GM21737 (cell line): ENCODE measurements around the gene SLC22A17.

Experiments
- ATAC-seq: cut with Tn5 transposase; IDR thresholded peaks from one replicate; pipeline ENCODE4 v1.9.1; 2021; ENCODE audit warnings: mild to moderate bottlenecking, moderate library complexity; ENCODE audit not compliant: unreplicated experiment

SLC22A17 gene

DNA sequence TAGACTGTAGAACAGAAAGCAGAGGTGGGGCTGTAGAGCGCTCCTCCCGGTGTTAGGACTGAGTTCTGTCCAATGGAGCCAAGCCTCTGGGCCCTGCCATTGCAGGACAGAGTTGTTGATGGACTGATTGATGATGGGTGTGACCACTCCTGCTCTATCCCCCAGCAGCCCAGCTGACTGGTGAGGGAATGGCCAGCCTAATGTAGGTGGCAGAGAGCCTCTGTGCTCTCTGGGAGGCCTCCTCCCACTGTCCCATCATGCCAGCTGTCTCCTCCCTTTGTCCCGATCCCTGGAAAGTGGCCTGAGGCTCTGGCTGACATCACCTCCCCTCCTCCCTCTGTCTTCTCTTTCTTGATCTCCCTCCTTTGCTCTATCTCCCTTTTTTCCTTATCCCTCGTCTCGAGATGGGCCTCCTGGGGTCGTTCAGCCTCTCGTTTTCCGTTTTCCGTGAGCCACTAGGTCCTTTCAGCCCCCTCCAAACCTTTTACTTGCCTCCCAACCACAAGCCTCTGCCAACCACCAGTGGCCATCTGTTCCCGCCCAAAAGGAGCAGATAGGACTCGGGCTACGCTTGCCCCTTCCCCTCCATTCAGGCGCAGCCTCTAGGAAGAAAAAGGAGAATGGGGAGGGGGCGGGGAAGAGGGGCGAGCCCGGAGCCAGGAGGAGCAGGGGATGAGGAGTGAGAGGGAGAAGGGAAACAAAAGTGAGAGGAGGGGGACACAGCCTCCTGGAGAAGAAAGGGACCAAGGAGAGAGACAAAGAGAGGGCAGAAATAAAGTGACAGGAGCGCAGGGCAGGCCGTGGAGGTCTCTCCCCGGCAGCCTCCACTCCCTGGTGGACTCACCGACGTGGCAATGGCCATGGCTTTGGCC, 11.7 kb upstream of the SLC22A17 start:
- no peak for ATAC-seq

DNA sequence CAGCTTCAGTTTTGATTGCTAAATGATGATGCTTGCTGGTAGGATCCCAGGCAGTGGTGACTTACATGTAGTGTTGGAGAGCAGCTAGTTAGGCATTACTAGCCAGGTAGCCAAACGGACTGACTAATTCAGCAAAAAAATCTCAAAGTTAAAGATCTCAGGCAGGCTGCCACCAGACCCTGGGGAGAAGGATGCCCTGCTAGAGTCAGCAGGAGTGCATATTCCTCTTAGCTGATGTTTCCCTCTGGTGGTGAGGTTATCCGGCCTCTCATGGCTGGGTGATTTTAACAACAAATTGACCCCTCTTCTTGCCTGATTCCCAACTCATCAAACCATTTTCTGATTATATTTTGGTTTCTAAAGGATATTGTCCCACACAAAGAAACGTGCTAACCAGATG, 9.5 kb upstream of the SLC22A17 start:
- ATAC-seq = no peak

DNA sequence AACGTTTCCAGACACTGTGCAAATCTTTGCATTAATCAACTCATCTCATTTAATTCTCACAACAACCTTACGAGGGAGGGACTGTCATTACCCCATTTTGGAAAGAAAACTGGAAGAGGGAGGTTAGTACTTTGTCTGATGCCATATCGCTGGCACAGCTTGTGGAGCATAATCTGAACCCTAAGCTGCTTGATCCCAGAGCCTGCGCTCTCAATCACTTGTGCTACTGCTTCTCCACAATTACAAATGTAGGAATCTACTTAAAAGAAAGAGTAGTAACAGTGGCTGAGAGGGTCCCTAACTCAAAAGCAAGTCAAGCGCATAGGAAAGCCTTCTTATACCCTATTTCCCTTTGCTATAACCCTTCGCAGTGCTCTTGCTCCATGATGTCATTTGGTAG, 9.1 kb upstream of the SLC22A17 start:
- no peak for ATAC-seq

DNA sequence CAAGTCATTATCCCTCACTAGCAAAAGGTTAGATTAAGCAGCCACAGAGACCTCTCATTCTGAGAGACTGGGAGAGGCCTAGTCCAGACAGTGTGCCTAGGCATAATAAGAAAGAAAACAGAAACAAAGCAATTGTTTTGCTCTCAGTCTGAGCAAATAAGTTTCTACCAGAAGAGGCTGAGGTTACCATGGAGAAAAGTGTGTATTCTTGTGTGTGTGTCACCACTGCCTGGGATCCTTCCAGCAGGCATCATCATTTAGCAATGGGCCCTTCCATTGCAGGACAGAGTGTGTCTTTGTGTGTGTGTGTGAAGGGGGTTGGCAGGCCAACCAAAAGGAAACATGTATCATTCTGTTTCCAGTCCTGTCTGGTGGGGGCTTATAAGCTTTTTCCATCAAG, 8.6 kb upstream of the SLC22A17 start:
- no peak for ATAC-seq

DNA sequence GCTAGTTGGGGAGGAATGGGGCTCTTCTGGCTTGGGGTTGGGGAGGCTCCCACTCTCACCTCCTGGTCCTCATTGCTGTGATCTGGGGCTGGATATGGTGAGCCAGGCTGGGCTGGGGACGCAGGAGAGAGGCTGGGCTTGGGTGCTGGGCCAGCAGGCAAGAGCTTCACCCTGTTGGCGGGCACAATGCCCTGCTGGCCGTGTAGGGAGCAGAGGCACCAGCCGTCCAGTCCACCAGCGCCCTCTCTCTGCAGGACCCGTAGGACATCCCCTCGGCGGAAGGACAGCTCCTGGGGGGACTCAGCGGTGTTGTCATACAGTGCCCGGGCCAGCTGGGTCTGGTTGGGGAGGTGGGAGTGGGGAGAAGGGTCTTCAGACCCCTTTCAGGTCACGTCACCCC, 7.8 kb upstream of the SLC22A17 start:
- ATAC-seq = no peak

DNA sequence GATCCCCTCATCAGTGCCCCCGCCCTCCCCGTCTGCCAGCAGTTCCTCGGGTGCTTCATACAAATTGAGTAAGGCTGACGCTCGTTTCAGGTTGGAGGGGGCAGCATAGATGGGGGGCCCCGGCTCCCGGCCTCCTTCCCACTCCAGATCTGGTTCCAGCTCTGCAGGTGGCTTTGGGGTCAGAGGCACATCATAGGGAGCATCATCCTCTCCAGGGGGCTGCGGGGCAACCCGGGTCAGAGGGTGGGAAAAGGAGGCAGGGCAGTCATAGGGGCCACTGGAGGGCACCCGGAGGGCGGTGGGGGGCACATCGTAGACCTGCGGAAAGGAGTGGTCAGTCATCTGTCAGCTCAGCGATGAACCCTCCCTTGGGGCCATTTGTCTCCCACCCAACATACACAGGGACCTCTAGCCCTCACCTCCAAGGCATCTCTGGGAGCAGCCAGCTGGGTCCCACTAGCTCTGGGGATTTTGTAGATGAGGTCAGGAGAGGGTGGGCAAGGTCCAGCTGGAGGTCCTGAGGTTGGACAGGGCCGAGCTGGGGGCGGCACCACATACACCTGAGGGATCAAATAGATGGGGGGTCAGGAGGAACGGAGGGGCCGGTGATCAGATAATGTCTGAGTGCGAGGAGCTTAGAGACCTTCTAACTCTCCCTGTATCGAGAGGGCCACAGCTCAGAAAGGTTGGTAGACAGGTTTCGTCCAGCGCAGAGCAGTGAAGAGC, 7.2 kb upstream of the SLC22A17 start:
- no peak for ATAC-seq

DNA sequence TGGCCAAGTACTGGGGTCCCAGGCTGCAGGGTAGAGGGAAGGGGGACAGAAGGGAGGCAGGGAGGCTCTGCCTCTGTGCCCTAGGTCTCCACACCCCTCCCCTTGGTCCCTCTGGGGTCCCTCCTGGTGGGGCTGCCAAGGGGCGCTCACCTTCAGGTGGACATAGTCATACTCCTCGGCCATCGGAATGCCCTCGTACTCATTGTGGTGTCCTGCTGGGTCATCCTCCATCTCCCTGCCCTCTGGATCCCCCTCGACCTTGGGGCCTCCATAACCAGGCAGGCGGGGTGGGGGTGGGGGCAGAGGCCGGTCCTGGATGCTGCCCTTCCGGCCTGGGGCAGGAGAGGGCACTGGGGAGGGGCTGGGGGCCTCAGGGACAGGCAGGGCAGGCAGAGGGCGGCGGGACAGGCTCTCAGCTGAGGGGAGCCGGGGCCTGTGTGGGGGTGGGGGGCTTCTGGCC, 6.5 kb upstream of the SLC22A17 start:
- no peak for ATAC-seq

DNA sequence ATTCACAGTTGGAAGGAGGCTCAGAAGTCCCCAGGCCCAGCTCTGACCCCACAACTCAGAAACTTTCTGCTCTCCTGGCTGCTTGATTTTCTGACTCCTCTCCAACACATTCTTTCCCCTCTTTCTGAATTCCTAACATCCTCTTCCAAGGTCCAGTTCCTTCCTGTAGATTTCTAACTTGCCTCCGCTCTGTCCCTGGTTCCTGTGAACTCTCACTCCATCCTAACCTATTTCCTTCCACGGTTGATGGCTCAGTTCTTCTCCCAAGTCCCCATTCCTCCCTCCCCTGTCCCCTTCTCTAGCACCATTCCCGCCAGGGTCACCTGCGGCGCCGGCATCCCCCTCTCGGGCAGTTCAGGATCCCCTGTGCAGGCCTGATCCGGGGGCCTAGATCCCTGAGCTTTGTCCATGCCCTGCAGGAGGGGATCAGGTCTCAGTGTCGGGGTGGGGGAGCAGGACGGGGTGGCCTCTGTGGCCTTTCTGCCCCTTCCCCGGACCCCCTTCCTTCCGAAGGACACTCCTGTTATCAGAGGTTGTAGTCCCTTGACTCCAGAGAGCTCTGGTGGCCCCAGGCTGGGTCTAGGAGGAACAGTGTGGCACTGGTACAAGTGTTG, 6.0 kb upstream of the SLC22A17 start:
- ATAC-seq = no peak

DNA sequence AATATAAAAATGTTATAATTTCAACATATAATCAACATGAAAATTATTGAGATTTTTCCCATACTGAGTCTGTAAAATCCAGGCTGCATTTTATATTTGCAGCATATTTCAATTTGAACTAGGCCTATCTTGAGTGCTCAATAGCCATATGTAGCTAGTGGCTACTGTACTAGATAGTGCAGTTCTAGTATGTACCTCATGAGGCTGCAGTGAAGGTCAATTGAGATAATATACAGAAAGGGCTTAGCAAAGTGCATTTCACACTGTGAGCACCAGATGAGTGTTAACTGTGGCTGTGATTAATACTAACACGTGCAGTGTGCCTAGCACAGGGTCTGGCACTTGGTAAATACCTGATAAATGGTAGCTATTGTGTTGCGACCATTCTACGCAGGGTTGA, 5.4 kb upstream of the SLC22A17 start:
- ATAC-seq = no peak

DNA sequence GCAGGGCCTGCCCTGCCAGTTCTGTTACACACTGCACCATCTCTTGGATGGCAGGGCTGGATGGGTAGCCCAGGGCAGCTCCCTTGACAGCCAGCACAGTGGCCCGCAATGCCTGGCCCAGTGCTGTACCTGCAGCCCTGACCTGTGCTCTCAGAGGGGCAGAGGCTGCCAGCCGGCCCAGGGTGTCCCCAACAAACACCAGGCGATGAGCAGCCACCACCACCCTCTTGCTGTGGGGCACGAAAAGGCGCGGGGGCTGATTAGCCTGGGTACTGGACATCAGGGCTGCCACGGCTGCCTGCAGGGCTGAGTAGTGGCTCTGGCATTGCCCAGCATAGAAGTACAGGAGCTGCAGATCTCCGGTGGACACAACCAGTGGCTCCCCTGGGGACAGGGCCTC, 4.6 kb upstream of the SLC22A17 start:
- ATAC-seq = no peak

DNA sequence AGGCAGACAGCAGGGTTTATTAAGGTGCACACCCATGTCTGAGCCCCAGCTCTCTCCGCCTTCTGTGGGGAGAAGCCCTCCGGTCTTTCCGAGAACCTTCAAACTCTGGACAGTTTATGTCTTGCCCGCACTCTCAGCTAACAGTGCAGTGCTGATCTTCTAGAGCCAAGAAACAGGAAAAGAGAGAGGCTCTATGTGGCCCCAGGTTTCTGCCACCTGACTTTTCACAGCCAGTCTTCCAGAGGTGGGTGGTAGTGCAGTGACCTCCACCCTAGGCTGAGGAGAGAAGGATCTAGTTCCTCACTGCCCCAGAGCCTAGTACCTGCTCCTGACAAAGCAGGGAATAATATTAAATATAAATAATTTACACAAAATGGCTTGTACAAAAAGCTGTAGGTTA, 4.0 kb upstream of the SLC22A17 start:
- ATAC-seq = no peak

DNA sequence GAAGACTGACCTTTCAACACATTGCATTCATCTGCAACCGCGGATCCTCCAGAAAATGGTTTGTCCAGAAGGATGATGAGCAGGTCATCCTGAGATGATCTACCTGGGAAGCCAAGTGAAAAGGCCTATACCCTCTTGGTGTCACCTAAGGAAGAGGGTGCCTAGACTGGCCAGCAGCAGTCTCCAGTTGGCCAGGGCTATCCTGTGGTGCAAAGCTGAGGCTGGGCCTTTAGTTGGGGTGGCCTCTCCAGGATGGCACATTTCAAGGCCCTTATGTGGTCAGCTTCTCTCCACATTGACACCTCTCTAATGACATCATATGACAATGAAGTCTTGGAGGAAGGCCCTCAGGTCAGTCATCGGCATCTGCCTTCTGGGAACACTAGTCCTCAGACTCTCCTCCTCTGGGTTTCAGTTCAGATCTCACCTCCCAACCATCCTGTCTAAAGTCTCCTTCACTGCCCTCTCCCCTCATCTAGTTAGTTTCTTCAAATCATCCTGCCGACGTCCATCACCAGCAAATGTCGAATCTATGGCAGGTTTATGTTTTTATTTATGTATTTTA, 3.3 kb upstream of the SLC22A17 start:
- ATAC-seq = no peak

DNA sequence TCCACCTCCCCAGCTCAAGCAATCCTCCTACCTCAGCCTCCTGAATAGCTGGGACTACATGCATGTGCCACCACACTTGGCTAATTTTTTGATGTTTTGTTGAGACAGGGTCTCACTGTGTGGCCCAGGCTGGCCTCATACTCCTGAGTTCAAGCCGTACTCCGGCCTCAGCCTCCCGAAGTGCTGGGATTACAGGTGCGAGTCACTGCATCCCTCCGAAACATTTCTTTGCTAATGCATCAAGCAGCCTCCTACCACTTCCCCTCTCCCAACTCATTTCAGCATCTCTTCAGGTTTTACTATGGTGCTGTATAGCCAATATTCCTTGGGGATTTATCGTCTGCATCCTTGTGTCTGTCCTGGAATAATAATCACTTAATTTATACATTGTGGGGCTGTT, 2.3 kb upstream of the SLC22A17 start:
- ATAC-seq = no peak

DNA sequence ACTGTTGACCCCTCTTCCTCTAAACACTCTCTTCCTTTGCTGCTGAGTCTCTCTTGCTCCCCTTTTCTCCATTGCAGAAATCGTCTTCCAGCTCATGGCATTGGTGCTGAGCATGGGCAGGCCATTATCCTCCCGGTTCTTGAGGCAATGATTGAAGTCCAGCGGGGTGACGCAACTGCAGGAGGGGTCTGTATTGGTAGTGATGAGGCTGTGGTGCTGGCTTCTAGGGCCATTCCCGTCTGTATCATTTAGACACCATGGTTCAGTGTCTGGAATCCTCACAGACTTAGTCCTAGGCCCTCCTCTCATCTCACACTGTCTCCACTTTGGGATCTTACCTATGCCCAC, 720 bp upstream of the SLC22A17 start:
- ATAC-seq = no peak

DNA sequence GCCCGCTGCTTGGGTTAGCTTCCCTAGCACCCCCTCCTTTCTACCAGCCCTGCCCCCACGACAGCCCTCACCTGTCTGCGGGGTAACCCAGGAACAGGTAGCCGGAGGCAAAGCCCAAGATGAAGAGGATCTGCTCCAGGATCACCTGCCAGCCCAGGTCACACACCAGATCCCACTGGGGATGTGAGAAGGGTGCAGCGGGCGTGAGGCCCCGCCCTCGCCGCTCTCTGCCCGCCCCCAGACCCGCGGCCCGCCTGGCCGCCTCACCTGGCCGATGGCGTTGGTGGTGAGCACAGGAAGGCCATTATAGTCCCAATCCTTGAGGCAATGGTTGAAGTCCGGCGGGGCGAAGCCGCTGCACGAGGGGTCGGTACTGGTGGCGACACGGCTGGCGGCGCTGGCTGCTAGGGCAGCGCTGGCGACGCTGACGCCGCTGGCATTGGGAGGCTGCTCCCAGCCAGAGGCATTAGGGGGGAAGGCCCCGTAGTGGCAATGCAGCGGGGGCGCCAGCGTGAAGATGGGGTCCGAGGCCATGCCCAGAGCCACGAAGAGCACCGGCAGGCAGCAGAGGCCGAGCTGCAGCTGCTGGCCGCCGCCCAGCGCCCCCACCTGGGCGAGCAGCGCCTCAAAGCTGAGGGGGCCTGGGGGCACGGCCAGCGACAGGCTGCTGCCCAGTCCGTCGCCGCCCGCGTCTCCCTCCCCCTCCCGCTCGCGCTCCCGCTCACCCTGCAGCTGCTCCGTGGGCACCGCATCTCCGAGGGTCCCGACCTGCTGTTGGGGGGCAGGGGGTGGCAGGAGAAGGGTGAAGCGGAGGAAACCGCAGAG, 794 bp downstream of the SLC22A17 start:
- ATAC-seq = no peak

DNA sequence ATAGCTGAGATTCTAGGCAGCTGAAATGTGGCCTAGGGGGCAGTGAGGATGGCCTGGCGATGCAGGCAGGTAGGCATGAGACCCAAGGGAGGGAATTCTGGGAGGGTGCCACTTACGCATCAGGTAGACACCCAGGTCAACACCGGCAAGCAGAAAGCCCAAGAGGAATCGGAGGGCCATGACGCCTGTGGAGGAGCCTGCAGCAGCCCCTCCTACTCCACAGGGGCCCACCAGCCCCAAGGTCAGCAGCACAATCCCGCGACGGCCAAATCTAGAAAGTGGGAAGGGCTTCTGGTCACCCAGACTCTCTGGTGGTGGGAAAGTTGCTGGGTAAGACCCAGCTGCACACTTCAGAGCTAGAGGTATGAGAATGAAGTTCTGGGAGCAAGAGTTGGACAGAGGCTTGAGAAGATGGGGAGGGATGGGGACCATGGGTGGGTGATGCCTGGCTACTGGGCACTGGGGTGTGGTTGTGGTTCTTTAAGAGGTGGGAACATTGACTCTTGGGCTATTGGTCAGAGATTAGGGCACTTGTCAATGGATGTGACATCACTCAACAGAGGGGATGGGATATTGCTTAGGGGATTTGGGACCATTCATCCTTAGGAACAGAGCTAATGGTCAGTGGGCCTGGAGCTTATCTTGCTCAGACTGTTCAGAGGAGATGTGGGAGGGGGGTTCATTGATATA, 3.4 kb downstream of the SLC22A17 start:
- no peak for ATAC-seq

DNA sequence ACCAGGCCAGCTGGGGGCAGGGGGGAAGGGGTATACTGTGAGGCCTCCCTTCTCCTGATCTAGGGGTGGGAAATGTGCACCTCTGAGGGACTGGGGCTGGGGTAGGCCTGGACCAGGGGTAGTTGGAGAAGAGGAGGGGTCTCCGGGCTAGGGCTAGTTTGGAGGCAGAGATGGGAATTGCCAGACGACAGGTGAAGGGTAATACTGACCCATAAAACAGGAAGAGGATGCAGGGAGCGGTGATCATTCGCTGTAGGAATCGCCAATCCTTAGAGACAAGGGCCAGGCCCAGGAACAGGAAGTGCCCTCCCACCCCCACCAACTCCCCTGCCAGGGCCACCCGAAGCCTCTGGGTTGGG, 4.4 kb downstream of the SLC22A17 start:
- no peak for ATAC-seq

DNA sequence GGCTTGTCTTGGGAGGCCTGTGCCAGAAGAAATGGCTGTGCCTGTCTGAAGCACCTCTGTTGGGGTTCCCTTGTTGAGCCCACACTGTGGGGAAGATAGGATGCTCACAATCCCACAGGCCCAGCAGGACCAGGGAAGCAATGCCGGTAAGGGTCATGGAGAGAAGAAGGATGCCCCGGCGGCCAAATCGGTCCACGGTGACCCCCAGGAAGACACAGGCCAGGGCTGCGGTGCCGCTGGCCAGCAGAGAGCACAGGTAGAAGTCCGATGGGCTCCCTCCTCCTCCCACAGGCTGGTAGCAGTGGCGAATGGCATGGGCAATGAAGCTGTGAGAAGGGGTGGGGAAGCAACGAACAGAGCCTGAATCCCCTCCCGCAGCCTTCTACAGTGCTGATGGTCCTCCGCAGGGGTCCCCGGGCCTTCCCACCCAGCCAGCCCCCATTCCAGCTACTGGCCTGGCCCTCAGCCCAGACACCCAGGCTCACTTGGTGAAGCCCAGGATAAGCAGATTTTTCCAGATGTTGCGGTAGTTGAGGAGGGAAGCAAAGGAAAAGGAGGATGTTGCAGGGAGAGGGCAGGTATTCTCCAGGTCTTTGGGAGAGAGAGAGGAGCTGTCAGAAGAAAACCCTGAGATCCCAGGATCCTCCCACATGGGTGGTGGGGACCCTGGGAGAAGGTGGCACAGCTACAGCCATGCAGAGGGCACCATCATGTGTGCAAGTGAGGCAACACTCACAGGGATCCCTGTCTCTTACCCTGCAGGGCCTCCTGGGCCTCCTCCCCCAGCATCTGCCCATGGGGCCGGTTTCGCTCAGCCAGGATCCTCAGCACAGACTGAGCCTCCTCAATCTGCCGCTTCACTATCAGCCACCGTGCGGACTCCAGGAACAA, 5.0 kb downstream of the SLC22A17 start:
- no peak for ATAC-seq

DNA sequence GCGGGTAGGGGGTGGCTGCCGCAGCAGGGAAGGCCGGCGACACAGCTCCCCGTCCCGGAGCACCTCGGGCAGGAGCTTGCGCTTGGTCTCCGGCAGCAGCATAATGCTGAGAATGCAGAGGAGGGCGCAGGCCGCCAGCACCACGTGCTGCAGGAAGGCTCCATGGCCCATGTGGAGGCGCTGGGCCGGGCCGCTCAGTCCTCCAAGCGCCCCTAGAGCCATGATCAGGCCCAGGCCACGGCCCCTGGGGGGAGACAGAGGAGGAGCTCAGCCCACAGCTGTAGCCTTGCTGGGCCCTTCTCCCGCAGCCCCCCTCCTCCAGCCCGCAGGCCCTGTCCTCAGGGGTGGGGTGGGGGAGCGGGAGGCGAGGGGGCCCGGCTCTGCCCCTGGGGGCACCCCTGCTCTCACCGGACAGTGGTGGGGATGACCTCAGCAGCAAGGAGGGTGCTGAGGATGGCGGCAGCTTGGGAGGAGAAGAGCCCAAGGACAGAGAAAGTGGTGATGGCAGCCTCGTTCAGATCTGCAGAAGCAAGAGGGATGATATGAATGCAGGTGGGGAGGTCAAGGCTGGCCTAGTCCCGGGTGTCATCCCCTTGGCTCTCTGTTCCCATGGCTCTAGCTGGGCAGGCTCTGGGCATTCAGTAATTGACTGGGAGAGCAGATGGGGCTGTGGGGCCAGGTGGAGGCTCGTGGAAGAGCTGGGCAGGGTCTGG, 5.8 kb downstream of the SLC22A17 start:
- no peak for ATAC-seq
